ENCODE data around the gene MCM10. TPM values are rescaled to one million over a fixed set of nuclear protein-coding genes. Genes with fewer than 3 reads are reported as not detected.

The MCM10 gene
- total RNA-seq, 1 experiment from 2014 or later, result 43.1 TPM

DNA sequence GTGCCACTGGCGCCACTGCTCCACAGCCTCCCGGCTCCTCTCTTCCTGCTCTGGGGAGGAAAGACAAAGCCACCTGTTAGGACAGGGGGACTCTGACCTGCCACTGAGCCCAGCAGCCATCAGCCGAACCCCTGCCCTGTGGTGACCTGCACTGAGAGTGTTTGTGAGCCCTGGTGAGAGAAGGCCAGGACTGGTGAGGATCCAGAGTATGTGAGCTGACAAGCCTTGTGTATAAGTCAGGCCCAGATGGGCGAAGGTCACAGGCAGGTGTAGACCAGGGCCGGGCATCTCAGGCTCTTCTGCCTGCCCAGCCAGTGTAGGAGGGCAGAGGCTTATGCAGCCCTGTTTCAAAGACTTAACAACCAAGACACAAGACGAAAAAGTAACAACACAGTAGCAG is 60.8 kb downstream of the MCM10 start:
- ATAC-seq (no peak), DNase-seq (ENCODE audit: low read depth, low spot score) (no peak)
- intact Hi-C loops (cut with micrococcal nuclease), result loop anchor here (5.0 kb wide), 1 partner anchor 80 kb away; the partner anchor contains the start of gene PHYH
- no peaks in the 10 kb centered on the region for H3K79me2 ChIP-seq (ENCODE audit: insufficient read depth, low read length)
- RAD21 ChIA-PET (ENCODE audit: low non-redundant PET in 1 of 2, low total read pairs in 2 of 2, uncharacterized antibody in 2 of 2, unreplicated experiment in 2 of 2), result no interaction called here
- H2AFZ ChIP-seq (ENCODE audit: low read depth, low read length, poor library complexity, severe bottlenecking), result no peak overlapping the region
- TF ChIP-seq JUND (IDR thresholded peaks at IDR 0.05), result no peak
- TF ChIP-seq FOSL1 (IDR thresholded peaks at IDR 0.05; ENCODE audit: low read depth), result no peak
- TF ChIP-seq, protein P1, sequence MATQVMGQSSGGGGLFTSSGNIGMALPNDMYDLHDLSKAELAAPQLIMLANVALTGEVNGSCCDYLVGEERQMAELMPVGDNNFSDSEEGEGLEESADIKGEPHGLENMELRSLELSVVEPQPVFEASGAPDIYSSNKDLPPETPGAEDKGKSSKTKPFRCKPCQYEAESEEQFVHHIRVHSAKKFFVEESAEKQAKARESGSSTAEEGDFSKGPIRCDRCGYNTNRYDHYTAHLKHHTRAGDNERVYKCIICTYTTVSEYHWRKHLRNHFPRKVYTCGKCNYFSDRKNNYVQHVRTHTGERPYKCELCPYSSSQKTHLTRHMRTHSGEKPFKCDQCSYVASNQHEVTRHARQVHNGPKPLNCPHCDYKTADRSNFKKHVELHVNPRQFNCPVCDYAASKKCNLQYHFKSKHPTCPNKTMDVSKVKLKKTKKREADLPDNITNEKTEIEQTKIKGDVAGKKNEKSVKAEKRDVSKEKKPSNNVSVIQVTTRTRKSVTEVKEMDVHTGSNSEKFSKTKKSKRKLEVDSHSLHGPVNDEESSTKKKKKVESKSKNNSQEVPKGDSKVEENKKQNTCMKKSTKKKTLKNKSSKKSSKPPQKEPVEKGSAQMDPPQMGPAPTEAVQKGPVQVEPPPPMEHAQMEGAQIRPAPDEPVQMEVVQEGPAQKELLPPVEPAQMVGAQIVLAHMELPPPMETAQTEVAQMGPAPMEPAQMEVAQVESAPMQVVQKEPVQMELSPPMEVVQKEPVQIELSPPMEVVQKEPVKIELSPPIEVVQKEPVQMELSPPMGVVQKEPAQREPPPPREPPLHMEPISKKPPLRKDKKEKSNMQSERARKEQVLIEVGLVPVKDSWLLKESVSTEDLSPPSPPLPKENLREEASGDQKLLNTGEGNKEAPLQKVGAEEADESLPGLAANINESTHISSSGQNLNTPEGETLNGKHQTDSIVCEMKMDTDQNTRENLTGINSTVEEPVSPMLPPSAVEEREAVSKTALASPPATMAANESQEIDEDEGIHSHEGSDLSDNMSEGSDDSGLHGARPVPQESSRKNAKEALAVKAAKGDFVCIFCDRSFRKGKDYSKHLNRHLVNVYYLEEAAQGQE (IDR thresholded peaks at IDR 0.05; ENCODE audit: low read depth), result no peak
- TF ChIP-seq TCF7L2 (IDR thresholded peaks at IDR 0.05; ENCODE audit: borderline replicate concordance, extremely low read depth, insufficient read depth, insufficient read length), result no peak
- no peak for TF ChIP-seq ELF1 (IDR thresholded peaks at IDR 0.05; ENCODE audit: borderline replicate concordance, low read depth)
- no peak for TF ChIP-seq ATF3 (IDR thresholded peaks at IDR 0.05)
- no peak for TF ChIP-seq EZH2 (IDR thresholded peaks at IDR 0.05)
- TF ChIP-seq ZFX (IDR thresholded peaks at IDR 0.05), result no peak
- TF ChIP-seq CBX3 (IDR thresholded peaks at IDR 0.05; ENCODE audit: low read depth), result no peak
- TF ChIP-seq SP1 (IDR thresholded peaks at IDR 0.05; ENCODE audit: low read depth), result no peak
- TF ChIP-seq, protein P2, sequence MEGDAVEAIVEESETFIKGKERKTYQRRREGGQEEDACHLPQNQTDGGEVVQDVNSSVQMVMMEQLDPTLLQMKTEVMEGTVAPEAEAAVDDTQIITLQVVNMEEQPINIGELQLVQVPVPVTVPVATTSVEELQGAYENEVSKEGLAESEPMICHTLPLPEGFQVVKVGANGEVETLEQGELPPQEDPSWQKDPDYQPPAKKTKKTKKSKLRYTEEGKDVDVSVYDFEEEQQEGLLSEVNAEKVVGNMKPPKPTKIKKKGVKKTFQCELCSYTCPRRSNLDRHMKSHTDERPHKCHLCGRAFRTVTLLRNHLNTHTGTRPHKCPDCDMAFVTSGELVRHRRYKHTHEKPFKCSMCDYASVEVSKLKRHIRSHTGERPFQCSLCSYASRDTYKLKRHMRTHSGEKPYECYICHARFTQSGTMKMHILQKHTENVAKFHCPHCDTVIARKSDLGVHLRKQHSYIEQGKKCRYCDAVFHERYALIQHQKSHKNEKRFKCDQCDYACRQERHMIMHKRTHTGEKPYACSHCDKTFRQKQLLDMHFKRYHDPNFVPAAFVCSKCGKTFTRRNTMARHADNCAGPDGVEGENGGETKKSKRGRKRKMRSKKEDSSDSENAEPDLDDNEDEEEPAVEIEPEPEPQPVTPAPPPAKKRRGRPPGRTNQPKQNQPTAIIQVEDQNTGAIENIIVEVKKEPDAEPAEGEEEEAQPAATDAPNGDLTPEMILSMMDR (IDR thresholded peaks at IDR 0.05 in 2 of 3, conservative IDR thresholded peaks at IDR 0.05 in 1 of 3; ENCODE audit: borderline replicate concordance in 1 of 3, insufficient read depth in 1 of 3, low read depth in 2 of 3, low read length in 2 of 3), result no peak
- no peak for TF ChIP-seq EGR1 (IDR thresholded peaks at IDR 0.05; ENCODE audit: low read depth)
- TF ChIP-seq MAX (IDR thresholded peaks at IDR 0.05), result no peak
- TF ChIP-seq RAD21 (IDR thresholded peaks at IDR 0.05; ENCODE audit: low read depth), result no peak
- TF ChIP-seq, protein P3, sequence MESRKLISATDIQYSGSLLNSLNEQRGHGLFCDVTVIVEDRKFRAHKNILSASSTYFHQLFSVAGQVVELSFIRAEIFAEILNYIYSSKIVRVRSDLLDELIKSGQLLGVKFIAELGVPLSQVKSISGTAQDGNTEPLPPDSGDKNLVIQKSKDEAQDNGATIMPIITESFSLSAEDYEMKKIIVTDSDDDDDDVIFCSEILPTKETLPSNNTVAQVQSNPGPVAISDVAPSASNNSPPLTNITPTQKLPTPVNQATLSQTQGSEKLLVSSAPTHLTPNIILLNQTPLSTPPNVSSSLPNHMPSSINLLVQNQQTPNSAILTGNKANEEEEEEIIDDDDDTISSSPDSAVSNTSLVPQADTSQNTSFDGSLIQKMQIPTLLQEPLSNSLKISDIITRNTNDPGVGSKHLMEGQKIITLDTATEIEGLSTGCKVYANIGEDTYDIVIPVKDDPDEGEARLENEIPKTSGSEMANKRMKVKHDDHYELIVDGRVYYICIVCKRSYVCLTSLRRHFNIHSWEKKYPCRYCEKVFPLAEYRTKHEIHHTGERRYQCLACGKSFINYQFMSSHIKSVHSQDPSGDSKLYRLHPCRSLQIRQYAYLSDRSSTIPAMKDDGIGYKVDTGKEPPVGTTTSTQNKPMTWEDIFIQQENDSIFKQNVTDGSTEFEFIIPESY (IDR thresholded peaks at IDR 0.05; ENCODE audit: extremely low read depth, insufficient replicate concordance, low read length), result no peak
- no peak for TF ChIP-seq YY1 (IDR thresholded peaks at IDR 0.05; ENCODE audit: extremely low read depth, insufficient replicate concordance, low read depth, low read length)
- H3K9ac ChIP-seq (ENCODE audit: low read length), result no peak overlapping the region
- H3K9me2 ChIP-seq (ENCODE audit: insufficient read depth), result no peaks in the 10 kb centered on the region
- H3K36me3 ChIP-seq (ENCODE audit: control insufficient read depth in 1 of 2, insufficient read depth in 2 of 2, low read length in 2 of 2), result no peaks in the 10 kb centered on the region
- CTCF ChIA-PET, result no interaction called here
- H3K27me3 ChIP-seq (ENCODE audit: insufficient read depth, low read length), result no peaks in the 10 kb centered on the region
- no peak overlapping the region for H3K4me3 ChIP-seq (replicated peaks in 1 of 2; ENCODE audit: low read depth in 1 of 2, low read length in 2 of 2)
- POLR2A ChIA-PET, result no interaction called here
- no peaks in the 10 kb centered on the region for H4K20me1 ChIP-seq (ENCODE audit: insufficient read depth)
- peaks cover 4 to 11% of the 10 kb centered on the region in 2 experiments; a peak in 3 of 4 replicates for H3K4me1 ChIP-seq (ENCODE audit: control insufficient read depth in 1 of 2, insufficient read depth in 2 of 2, low read length in 2 of 2)
- H3K4me2 ChIP-seq (ENCODE audit: low read length), result no peak overlapping the region
- no peaks in the 10 kb centered on the region for H3K9me3 ChIP-seq (ENCODE audit: control insufficient read depth in 1 of 2, insufficient read depth in 1 of 2, low read depth in 1 of 2, low read length in 2 of 2)
- BruUV-seq (replicated peaks), result no TSS peak
- H3K27ac ChIP-seq (ENCODE audit: low read depth, low read length), result no peak overlapping the region

Measured in HCT116 (cell line).